ENCODE results near the gene NCKAP5L.

DNA sequence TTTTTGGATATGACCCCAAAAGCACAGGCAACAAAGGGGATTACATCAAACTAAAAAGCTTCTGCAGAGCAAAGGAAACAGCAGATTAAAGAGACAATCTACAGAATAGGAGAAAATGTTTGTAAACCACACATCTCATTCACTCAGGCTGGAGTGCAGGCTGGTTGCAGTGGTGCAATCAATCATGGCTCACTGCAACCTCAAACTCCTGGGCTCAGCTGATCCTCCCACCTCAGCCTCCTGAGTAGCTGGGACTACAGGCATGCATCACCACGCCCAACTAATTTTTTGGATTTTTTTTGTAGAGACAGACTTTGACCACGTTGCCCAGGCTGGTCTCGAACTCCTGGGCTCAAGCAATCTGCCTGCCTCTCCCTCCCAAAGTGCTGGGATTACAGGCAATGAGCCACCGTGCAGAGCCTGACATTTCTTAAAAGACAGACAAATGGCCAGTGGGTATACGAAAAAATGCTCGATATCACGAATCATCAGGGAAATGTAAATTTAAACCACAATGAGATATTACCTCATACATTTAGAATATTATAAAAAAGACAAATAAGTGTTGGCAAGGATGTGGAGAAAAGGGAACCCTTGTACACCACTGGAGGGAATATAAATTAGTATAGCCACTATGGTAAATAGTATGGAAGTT is 9.8 kb downstream of the NCKAP5L start:
- TF ChIP-seq, protein P1, sequence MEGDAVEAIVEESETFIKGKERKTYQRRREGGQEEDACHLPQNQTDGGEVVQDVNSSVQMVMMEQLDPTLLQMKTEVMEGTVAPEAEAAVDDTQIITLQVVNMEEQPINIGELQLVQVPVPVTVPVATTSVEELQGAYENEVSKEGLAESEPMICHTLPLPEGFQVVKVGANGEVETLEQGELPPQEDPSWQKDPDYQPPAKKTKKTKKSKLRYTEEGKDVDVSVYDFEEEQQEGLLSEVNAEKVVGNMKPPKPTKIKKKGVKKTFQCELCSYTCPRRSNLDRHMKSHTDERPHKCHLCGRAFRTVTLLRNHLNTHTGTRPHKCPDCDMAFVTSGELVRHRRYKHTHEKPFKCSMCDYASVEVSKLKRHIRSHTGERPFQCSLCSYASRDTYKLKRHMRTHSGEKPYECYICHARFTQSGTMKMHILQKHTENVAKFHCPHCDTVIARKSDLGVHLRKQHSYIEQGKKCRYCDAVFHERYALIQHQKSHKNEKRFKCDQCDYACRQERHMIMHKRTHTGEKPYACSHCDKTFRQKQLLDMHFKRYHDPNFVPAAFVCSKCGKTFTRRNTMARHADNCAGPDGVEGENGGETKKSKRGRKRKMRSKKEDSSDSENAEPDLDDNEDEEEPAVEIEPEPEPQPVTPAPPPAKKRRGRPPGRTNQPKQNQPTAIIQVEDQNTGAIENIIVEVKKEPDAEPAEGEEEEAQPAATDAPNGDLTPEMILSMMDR (conservative IDR thresholded peaks at IDR 0.05; ENCODE audit: low read depth, low read length): no peak
- TF ChIP-seq EZH2 (IDR thresholded peaks at IDR 0.05; ENCODE audit: low read length, unreplicated experiment): no peak
- TF ChIP-seq EZH2phosphoT487 (IDR thresholded peaks at IDR 0.05; ENCODE audit: borderline replicate concordance, low read length): no peak
